ENCODE results near the gene SETD4. TPM values are rescaled to one million over a fixed set of nuclear protein-coding genes. Genes with fewer than 3 reads are reported as not detected.

Gene SETD4
- total RNA-seq, 1 donor from 2014 or later = 11.9 TPM

DNA sequence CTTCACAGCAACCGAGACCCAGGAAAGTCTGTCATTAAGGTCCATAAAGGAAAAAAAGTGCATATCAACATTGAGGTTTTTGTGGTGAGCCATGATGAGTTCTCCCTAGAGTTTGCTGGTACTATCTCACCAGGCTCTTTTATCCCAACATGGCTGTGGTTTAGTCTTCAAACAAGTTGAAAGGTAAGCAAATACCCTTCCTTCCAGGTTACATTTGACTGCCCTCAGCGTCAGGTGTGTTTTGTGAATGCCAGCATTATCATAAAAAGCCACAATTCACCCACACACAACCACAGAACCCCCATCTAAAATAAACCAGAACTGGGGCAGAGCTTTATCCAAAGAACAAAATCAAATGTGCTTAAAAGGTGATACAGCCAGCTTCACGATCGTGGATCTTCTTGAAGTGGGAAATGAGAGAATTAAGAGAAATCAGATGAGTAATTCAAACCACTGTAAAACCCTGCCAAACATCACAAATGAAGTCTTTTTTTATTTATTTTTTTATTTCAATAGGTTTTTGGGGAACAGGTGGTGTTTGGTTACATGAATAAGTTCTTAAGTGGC is 64.7 kb downstream of the SETD4 start:
- peaks cover 37% of the 10 kb centered on the region for H3K27me3 Mint-ChIP-seq (ENCODE audit: low read depth)
- H3K9me3 Mint-ChIP-seq (ENCODE audit: low read depth) = no peaks in the 10 kb centered on the region
- H3K36me3 Mint-ChIP-seq (ENCODE audit: low read depth) = no peaks in the 10 kb centered on the region
- no peak for DNase-seq (ENCODE audit: low spot score)
- H3K27ac Mint-ChIP-seq (ENCODE audit: unreplicated experiment) = no peak overlapping the region
- TF ChIP-seq, protein P1, sequence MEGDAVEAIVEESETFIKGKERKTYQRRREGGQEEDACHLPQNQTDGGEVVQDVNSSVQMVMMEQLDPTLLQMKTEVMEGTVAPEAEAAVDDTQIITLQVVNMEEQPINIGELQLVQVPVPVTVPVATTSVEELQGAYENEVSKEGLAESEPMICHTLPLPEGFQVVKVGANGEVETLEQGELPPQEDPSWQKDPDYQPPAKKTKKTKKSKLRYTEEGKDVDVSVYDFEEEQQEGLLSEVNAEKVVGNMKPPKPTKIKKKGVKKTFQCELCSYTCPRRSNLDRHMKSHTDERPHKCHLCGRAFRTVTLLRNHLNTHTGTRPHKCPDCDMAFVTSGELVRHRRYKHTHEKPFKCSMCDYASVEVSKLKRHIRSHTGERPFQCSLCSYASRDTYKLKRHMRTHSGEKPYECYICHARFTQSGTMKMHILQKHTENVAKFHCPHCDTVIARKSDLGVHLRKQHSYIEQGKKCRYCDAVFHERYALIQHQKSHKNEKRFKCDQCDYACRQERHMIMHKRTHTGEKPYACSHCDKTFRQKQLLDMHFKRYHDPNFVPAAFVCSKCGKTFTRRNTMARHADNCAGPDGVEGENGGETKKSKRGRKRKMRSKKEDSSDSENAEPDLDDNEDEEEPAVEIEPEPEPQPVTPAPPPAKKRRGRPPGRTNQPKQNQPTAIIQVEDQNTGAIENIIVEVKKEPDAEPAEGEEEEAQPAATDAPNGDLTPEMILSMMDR (IDR thresholded peaks at IDR 0.05) = no peak
- H3K4me1 Mint-ChIP-seq (ENCODE audit: low read depth) = peaks cover 5% of the 10 kb centered on the region
- no peak overlapping the region for H3K4me3 Mint-ChIP-seq (ENCODE audit: unreplicated experiment)

DNA sequence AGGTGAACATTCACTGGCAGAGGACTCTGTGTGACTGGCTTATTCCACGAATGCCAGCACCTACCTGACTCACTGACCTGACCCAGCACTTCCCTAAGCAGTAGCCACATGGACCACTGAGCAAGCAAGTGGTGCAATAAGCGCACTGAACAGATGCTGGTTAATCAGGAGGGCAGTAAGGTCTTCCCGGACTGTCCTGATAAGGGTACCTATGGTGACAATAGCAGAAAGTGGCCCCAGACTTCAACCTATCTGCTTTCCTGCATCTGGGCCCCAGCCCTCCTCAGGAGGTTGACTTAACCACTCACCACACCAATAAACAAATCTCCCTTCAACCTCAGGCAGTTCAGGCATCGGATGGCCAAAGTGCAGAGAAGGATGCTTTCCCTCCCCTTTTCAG is 65.7 kb downstream of the SETD4 start:
- TF ChIP-seq, protein P1 (IDR thresholded peaks at IDR 0.05) = no peak

DNA sequence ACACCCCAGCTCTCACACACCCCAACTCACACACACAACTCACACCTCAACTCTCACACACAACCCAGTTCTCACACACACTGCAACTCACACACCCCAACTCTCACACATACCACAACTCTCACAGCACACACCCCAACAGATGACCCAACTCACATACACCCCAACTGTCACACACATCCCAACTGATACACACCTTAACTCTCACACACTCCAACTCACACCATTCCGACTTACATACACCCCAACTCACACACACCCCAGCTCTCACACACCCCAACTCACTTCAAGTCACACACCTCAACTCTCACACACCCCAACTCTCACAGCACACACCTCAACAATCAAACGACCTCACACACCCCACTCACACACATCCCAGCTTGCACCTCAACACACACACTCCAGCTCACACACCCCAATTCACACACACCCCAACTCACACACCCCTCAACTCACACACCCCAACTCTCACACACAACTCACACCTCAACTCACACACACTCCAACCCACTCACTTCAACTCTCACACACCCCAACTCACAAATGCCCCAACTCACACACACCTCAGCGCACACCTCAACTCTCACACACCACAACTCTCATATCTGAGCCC is 66.3 kb downstream of the SETD4 start:
- Mint-ChIP-seq H3K27ac (ENCODE audit: unreplicated experiment) (no peak overlapping the region), H3K9me3 (ENCODE audit: low read depth) (no peaks in the 10 kb centered on the region), H3K36me3 (ENCODE audit: low read depth) (no peaks in the 10 kb centered on the region), H3K4me3 (ENCODE audit: unreplicated experiment) (no peak overlapping the region), H3K27me3 (ENCODE audit: low read depth) (peaks cover 36% of the 10 kb centered on the region), H3K4me1 (ENCODE audit: low read depth) (no peaks in the 10 kb centered on the region)
- TF ChIP-seq, protein P1 (IDR thresholded peaks at IDR 0.05) = no peak
- DNase-seq (ENCODE audit: low spot score) = no peak

More for the DNA sequence above, 65.7 kb downstream of the SETD4 start:
- Mint-ChIP-seq H3K4me1 (ENCODE audit: low read depth) (peaks cover 2% of the 10 kb centered on the region), H3K27ac (ENCODE audit: unreplicated experiment) (no peak overlapping the region), H3K27me3 (ENCODE audit: low read depth) (peaks cover 38% of the 10 kb centered on the region), H3K36me3 (ENCODE audit: low read depth) (no peaks in the 10 kb centered on the region), H3K4me3 (ENCODE audit: unreplicated experiment) (no peak overlapping the region), H3K9me3 (ENCODE audit: low read depth) (no peaks in the 10 kb centered on the region)
- no peak for DNase-seq (ENCODE audit: low spot score)

DNA sequence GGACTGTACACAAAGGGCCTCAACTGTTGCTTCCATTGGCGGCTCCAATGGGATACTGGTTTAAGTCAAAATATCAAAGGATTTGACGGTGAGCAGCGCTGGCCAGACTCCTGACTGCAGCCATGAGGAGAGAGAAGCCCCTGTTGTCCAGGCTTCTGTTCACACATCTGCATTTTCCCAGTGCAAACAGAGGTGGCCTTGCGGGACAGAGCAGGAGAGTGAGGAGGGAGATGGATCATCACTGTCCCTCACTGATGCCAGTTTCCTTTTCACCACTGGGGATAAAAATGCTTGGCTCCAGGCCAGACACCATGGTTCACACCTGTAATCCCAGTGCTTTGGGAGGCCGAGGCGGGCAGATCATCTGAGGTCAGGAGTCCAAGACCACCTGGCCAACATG is 69.2 kb downstream of the SETD4 start:
- H3K36me3 Mint-ChIP-seq (ENCODE audit: low read depth) = no peaks in the 10 kb centered on the region
- no peak overlapping the region for H3K27ac Mint-ChIP-seq (ENCODE audit: unreplicated experiment)
- no peak overlapping the region for H3K4me3 Mint-ChIP-seq (ENCODE audit: unreplicated experiment)
- H3K27me3 Mint-ChIP-seq (ENCODE audit: low read depth) = peaks cover 29% of the 10 kb centered on the region
- H3K9me3 Mint-ChIP-seq (ENCODE audit: low read depth) = no peaks in the 10 kb centered on the region
- no peaks in the 10 kb centered on the region for H3K4me1 Mint-ChIP-seq (ENCODE audit: low read depth)
- TF ChIP-seq, protein P1 (IDR thresholded peaks at IDR 0.05) = no peak
- DNase-seq (ENCODE audit: low spot score) = no peak

DNA sequence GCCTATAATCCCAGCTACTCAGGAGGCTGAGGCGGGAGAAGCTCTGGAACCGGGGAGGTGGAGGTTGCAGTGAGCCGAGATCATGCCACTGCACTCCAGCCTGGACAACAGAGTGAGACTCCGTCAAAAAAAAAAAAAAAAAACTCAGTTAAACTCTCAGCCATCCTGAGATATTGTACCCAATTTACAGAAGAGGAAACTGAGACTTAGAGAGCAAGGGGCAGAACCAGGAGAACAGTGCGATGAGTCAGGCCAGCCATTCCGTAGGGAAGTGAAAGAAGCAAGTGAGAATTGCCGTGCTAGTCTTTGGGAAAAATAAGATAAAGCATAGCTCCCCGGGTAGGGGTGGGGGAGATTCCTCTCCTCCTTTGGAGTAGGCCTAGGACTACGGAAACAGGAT is 69.7 kb downstream of the SETD4 start:
- H3K36me3 Mint-ChIP-seq (ENCODE audit: low read depth) = no peaks in the 10 kb centered on the region
- H3K9me3 Mint-ChIP-seq (ENCODE audit: low read depth) = no peaks in the 10 kb centered on the region
- DNase-seq (ENCODE audit: low spot score) = no peak
- TF ChIP-seq, protein P1 (IDR thresholded peaks at IDR 0.05) = no peak
- no peaks in the 10 kb centered on the region for H3K4me1 Mint-ChIP-seq (ENCODE audit: low read depth)
- peaks cover 28% of the 10 kb centered on the region for H3K27me3 Mint-ChIP-seq (ENCODE audit: low read depth)
- no peak overlapping the region for H3K4me3 Mint-ChIP-seq (ENCODE audit: unreplicated experiment)
- no peak overlapping the region for H3K27ac Mint-ChIP-seq (ENCODE audit: unreplicated experiment)
